HG03575 (cell line): Measurements from ENCODE around the gene IQCF6.
"Not testable (repeated sequence)": the region's sequence is repeated elsewhere in the genome, so short reads cannot be mapped to it uniquely, and the experiment has no call there.

Experiments used
- ATAC-seq: cut with Tn5 transposase; IDR thresholded peaks from one replicate; pipeline ENCODE4 v1.9.1; 2021; ENCODE audit not compliant: unreplicated experiment, insufficient number of reproducible peaks, low FRiP score; ENCODE audit errors: extremely low read depth

Gene IQCF6

DNA sequence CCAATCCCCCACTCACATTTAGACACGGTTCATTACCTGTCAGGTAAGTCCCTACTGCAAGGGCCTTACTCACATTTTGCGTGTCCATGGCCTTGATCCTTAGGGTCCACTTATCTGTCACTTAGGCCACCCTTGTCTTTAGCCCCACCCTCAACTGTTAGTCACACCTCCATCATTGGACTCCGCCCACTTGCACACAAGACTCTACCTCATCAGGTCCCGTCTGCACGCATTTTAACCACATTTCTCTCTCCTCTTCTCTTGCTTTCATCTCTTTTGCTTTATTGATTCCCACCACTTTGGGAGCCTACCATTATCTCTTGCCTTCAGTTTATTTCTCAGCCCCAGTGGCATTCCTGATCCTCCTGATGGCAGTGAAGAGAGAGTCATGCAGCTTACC lies at the start of gene IQCF6:
Gene IQCF6, minus strand, starts transcription at position 101 of the 400 bp plus-strand sequence. Its CDS starts 13 bp downstream, at position 88.
- ATAC-seq = no peak

- ATAC-seq = no peak
Observed at GRCh38 chr3:51828297-51828696, 49.3 kb upstream of the IQCF6 start.

GRCh38 chr3:51819709-51820406 lies 40.8 kb upstream of the IQCF6 start:
- no peak for ATAC-seq

DNA sequence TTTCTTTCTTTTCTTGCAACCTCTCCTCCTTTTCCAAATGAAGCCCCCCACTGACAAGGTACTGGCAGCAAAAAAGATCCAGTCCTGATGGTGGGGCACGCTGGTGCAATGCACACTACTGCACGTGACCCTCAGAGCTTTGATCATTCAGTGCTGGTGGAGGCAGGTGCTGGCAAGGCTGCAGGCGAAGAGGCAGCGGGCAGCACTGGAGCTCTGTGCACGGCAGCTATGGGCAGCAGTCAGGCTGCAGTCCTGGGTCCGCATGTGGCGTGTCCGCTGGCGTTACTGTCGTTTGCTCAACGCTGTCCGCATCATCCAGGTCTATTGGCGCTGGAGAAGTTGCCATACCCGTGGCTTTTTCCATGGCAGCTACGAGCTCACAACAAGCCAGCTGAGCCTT lies 40.1 kb upstream of the IQCF6 start:
- ATAC-seq = no peak

GRCh38 chr3:51817375-51817774 lies 38.3 kb upstream of the IQCF6 start:
- no peak for ATAC-seq

GRCh38 chr3:51816723-51817122 lies 37.7 kb upstream of the IQCF6 start:
- no peak for ATAC-seq

DNA sequence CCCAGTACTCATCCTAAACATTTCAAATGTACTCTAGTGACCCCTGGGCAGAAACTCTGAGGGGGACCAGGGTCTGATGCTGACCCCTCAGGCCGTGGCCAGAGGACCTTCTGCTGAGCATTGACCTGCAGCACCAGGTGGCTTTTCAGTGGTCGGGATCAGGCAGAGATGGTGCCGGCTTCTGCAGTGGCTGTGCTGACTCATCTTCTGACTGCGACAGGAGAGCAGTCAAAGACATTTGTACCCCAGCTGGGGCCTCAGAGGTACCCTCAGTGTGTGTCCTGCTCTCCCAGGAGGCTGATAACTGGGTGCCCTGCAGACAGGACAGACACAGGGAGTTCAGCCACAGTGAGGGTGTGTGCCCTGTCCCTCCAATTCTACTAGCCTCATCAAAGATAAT lies 36.6 kb upstream of the IQCF6 start:
- ATAC-seq = no peak

DNA sequence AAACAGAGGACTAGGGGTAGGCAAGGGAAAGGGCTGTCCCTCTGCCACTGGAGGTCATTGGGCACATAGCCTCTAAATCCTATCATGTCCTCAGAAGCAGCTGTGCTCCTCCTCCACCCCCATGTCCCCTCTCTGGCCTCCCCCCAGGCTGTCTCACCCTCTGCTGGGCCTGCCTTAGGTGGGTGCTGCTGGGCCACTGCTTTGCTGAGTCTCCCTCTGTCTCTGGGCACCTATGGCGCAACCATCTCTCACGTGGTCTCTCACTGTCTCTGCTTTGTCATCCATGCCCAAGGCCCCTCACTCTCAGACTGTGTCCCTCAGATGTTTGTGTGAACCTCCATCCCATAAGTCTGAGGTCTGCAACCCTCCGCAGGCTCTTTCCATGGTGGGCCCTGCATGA lies 35.0 kb upstream of the IQCF6 start:
- no peak for ATAC-seq

GRCh38 chr3:51813539-51813938 lies 34.5 kb upstream of the IQCF6 start:
- no peak for ATAC-seq

- ATAC-seq = no peak
Observed at GRCh38 chr3:51808934-51809333, 29.9 kb upstream of the IQCF6 start.

- no peak for ATAC-seq
Observed at GRCh38 chr3:51802106-51802703, 23.2 kb upstream of the IQCF6 start.

- ATAC-seq = no peak
Observed at GRCh38 chr3:51800750-51801125, 21.7 kb upstream of the IQCF6 start.

DNA sequence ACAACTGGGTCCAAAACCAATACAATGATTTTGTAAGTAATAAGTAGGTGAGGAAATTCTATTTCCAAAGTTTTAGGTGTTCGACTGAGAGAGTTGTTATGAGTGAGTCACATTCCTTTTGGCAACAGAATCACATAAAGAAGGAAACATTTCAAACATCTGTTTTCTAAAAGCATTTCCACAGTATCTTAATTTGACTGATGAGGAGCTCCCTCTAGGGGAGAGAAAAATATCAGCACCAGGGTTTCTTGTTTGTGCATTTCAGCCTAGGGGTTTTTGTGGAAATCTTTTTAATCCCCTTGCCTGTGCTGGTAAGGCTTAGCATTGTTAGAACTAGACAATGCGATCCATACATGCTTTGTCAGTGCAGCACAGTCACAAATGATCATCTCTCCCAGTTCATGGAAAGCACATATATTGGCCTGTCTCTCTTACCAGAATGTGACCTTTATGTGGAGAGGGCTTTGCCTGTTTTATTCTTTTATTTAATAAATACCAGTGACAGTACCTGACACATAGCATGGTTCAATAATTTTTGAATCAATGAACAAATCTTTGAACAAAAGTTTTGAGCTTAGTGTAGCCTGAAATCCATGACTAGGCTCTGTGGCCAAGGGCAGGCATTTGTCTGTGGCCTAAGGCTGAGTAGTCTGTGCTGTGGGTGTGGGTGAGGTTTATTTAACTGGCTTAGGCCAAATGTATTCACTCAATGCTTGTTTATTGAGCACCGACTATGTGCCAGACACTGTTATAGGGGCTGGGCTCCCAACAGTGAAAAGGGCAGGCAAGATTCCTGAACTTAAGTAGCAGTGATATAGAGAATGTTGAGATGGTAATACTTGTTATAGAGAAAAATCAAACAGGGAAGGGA lies 21.1 kb upstream of the IQCF6 start:
- ATAC-seq = no peak

DNA sequence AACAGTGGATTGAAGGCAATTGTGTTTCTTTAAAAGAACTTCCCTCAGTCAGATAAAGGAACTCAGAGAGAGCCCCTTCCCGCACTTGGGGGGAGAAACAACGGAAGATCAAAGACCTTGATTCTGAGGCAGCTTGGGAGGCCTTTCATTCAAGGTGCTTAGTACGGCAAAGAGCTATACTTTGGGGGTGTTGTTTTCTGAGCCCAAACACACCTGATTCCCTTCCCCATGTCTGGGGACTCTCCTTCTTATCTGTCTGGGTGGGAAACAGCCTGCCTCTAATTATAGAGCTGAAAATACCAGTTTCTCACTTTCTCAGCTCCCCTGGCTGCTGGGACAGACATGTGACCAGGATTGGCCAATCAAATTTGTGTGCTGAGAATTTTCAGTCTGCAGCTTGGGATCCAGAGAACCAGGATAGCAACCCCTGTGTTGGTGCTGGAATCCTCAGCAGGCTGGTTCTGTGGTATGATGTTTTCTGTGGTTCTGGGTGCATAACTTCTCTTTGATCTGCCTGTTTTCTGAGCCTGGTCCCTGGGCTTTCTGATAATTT lies 19.4 kb upstream of the IQCF6 start:
- ATAC-seq = no peak

GRCh38 chr3:51796854-51797253 lies 17.8 kb upstream of the IQCF6 start:
- ATAC-seq = no peak

GRCh38 chr3:51794206-51794605 lies 15.2 kb upstream of the IQCF6 start:
- no peak for ATAC-seq

DNA sequence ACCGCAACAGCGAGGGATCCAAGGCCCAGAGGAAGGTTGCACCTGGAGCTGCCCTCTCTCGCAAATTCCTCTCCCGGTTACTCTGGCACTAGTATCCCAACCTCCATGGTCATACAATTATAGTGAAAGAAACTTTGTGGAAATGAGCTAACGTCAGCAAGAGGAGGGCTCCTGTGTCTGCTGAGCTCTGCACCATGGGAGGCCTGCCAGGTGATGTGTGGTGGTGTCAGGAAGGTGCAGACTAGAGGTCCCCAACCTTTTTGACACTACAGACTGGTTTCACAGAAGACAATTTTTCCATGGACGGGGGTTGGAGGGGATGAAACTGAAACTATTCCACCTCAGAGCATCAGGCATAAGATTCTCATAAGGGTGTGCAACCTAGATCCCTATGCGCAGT lies 13.2 kb upstream of the IQCF6 start:
- ATAC-seq = no peak

GRCh38 chr3:51789437-51789836 lies 10.4 kb upstream of the IQCF6 start:
- ATAC-seq = no peak

DNA sequence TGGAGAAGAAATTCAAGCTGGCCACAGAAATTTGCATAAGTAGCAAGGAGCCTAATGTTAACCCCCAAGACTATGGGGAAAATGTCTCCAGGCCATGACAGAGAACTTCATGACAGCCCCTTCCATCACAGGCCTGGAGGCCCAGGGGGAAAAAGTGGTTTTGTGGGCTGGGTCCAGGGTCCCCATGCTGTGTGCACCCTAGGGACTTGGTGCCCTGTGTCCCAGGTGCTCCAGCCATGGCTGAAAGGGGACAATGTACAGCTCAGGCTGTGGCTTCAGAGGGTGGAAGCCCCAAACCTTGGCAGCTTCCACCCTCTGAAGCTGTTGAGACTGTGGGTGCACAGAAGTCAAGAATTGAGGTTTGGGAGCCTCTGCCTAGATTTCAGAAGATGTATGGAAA lies 8.5 kb upstream of the IQCF6 start:
- not testable (repeated sequence) for ATAC-seq

DNA sequence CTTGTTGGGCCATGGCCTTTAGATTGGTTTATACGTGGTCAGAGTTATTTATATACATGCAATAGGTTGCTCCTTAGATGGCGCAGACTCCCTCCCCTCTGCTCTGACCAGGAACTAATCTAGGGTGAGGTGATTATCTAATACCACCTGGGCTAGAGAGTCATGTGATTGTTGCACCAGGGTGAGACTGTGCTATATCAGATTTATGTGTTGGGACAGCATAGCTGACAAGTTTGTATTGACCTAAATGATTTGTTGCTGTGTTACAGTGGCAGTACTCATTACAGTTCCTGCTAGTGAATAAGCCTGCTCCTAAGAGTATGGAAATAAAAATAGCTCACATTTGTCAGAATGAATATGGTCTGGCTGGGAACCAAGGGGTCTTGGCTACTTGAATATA lies 7.2 kb upstream of the IQCF6 start:
- ATAC-seq = no peak
